HG02642 (cell line): ENCODE results near the gene SSBP3.

Experiments
- ATAC-seq: cut with Tn5 transposase; IDR thresholded peaks from one replicate; pipeline ENCODE4 v1.9.1; 2021; ENCODE audit warnings: mild to moderate bottlenecking; ENCODE audit not compliant: unreplicated experiment, poor library complexity

The SSBP3 gene

DNA sequence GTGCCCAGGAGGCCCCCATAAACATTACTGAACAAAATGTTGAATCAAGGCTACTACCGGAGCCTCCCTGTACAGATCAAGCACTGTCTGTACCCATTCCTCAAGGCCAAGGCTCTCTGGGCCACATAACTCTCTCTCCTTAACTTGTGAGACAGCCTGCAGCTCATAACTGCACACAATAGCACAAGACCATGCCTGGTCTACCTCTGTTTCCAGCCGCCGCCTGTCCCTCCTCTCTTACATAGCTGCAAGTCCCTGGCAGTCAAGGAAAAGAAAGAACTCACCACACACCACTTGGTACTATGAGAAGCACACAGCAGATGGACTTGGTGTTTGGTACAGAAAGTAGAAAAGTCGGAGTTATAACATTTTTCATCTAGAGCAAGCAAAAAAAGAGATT is 91.1 kb downstream of the SSBP3 start:
- ATAC-seq, result no peak

DNA sequence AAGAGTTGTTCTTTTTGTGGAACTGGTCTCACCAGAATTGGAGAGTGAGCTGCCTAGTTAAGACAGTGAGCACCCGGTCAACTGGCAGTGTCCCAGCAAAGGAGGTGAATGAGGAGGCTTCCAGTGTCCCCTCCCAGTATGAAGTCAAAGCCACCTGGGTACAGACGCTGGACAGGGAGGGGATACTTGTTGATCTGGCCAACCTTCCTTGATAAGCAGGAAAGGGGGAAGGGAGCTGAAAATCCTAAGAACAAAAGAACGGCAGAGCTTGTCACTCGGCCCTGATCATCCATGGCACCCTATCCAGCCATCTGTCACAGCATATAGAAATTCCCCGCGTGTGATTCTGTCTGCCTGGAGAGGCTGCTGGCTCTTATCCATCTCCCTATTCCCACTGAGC is 91.5 kb downstream of the SSBP3 start:
- no peak for ATAC-seq

- no peak for ATAC-seq
Observed at GRCh38 chr1:54312796-54313316, 93.3 kb downstream of the SSBP3 start.

- no peak for ATAC-seq
Observed at GRCh38 chr1:54311506-54311905, 94.7 kb downstream of the SSBP3 start.

- ATAC-seq, result no peak
Observed at GRCh38 chr1:54310439-54311328, 95.5 kb downstream of the SSBP3 start.

- ATAC-seq, result no peak
Observed at GRCh38 chr1:54309631-54310366, 96.4 kb downstream of the SSBP3 start.

GRCh38 chr1:54307305-54307704 is 98.9 kb downstream of the SSBP3 start:
- no peak for ATAC-seq

DNA sequence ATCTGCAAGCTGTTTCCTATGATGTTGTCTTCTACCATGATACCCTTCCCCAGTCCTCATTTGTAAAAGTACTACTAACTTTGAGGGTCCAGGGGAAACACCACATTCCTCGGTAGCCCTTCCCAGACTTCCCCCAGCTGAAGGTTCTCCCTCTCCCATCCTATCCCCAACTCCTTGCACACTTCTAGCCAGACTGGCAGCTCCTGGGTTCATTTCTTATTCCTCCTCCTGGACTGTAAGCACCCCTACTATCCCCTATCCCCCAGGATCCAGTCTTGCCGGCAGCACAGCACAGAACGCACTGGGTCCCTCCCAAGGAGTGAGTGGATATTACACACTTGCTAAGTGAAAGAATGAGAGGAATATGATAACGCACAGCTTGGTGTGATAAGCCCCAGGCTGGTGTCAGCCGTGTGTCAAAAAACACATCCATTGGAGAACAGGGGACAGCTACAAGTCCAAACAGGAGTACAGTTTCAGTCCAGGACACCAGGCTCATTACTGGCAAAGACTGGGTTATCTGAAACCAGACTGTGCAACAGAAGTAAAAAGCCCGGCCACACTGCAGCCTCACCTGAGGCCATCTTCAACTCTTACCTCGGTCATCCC is 100.2 kb downstream of the SSBP3 start:
- ATAC-seq, result no peak

GRCh38 chr1:54304518-54304917 is 101.7 kb downstream of the SSBP3 start:
- no peak for ATAC-seq

DNA sequence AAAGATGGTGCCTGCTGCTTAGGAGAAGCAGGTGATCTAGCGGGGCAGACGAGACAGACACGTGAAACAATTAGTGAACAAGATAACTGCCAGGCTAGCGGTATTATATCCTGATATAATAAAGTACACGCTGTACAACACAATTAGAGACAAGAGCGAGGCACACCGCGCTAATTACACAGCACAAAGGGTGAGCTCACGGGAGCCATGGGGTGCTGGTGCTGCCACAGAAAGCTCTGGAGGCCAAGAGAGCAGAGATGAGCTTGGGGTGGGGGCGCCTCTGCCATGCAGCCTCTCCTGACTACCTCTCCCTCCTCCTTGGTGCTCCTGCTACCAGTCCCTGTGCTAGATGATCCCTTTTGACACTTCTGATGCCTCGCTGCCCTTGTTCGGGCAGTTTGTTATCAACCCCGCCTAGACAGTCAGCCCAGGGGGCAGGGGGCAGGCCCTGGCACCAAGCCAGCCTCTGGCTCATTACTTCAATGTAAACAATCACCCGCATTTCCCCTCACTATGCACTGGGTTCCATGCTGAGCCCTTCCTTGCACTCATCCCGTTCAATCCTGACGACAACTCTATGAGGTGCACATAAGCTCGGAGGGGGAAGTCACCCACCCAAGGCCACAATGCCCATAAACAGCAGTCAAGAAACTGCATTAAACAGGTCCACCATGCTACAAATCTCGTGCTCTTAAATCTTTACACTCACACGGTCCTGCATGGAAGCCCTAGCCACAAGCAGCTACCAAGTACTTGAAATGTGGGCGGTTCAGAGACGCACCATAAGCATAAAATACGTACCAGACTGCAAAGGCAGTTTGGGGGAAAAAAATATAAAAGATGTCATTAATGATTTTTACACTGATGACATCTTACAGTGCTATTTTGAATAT is 103.0 kb downstream of the SSBP3 start:
- ATAC-seq, result no peak

DNA sequence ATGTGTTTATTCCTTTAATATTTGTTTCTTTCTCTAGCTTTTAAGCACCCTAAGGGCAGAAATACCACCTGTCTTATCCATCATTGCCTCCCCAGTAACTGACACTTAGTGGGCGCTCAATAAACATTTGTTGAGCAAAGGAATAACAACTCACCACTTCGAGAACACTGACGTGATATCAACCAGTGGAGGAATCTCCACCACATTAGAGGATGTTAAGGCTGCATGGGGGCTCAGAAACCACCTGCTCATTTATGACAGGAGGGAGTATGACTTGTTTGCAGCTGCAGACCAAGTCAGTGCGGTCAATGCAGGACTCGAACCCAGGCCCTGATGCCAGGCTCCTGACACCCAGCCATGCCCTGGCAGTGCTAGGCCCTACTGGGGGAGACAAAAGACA is 103.6 kb downstream of the SSBP3 start:
- ATAC-seq, result no peak

DNA sequence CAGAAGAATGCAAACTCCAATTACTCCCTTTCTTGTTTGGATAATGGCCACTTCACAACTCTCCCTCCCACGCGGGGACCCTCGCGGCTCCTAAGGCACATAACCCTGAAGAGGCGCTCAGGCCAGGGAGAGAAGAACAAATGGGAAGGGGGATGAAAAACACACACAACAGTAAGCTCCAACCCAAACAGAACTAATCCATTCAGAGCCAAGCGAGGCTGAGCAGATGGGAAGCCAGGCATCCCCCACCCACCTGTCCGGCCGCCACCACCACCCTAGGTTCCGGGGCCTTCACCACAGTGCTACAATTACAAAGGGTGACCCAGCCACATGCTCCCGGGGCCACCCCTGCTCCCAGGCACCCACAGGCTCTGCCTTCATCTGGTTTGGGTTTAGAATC is 104.7 kb downstream of the SSBP3 start:
- no peak for ATAC-seq

DNA sequence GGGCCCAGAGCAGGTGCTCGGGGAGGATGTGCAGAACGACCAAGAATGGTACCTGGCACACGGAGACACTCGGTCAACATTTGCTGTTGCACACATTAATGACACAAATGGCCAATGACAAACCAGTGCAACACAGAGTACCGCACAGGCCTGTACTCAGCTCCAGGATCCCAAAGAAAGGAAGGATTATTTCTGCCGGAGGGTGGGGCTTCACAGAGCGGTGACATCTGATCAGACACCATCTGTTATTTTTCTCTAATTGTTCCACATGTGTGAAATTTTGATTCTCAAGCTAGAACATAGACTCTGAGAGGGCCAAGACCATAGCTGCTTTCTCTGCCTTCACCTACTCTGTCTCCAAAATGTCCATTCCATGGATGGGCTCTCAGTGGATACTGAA is 105.8 kb downstream of the SSBP3 start:
- no peak for ATAC-seq

- ATAC-seq, result no peak
Observed at GRCh38 chr1:54299037-54299436, 107.2 kb downstream of the SSBP3 start.

GRCh38 chr1:54298284-54299033 is 107.7 kb downstream of the SSBP3 start:
- ATAC-seq, result no peak

GRCh38 chr1:54297596-54298283 is 108.5 kb downstream of the SSBP3 start:
- ATAC-seq, result no peak

GRCh38 chr1:54296666-54297065 is 109.5 kb downstream of the SSBP3 start:
- ATAC-seq, result no peak

DNA sequence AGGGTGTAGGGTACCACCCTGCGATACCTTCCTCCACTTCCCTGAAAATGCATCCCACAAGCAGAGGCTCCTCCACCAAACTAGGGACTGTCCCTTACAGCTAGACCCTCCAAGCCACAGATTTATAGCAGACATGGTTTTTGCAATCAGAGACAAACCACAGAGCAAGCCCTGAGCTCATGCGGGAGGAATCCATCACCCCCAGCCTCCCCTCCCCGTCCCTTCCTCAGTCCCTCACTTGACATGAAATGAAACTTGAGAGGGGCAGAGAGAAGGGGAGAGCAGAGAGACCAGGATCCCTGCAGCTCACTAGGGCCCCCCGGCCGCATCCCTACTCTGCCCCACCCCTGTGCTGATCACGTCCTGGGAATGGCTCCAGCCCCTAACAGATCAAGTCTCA is 111.3 kb downstream of the SSBP3 start:
- ATAC-seq, result no peak
